HG02623 (cell line): ENCODE measurements around the gene TUBA3E.
"Not testable (repeated sequence)": the region's sequence is repeated elsewhere in the genome, so short reads cannot be mapped to it uniquely, and the experiment has no call there.

ENCODE experiments used
- ATAC-seq: cut with Tn5 transposase; IDR thresholded peaks from one replicate; pipeline ENCODE4 v1.9.1; 2021; ENCODE audit warnings: moderate library complexity; ENCODE audit not compliant: unreplicated experiment

The TUBA3E gene

GRCh38 chr2:130150181-130151144 is 47.8 kb downstream of the TUBA3E start:
- ATAC-seq, result no peak

GRCh38 chr2:130148515-130148914 is 49.7 kb downstream of the TUBA3E start:
- not testable (repeated sequence) for ATAC-seq

GRCh38 chr2:130145006-130145414 is 53.2 kb downstream of the TUBA3E start, which contains the start of gene CCDC74B:
Gene CCDC74B (minus strand): TSS chr2:130145112. CDS start chr2:130144996, 116 bp downstream.
- ATAC-seq, result peak; percentile 91

GRCh38 chr2:130143266-130144039 is 54.8 kb downstream of the TUBA3E start:
- ATAC-seq, result not testable (repeated sequence)

GRCh38 chr2:130142396-130143265 is 55.6 kb downstream of the TUBA3E start:
- ATAC-seq, result not testable (repeated sequence)
